Measurements from ENCODE around the gene TSPAN13.

The TSPAN13 gene

GRCh38 chr7:16755397-16755796, 1.8 kb downstream of the TSPAN13 start:
- H3K4me3 ChIP-seq (ENCODE audit: control insufficient read depth, low read depth, low read length) = no peak overlapping the region
- DNase-seq (ENCODE audit: low read depth) = no peak
- no peak for TF ChIP-seq CTCF (IDR thresholded peaks at IDR 0.05; ENCODE audit: control insufficient read depth, insufficient read depth, low read depth, low read length, missing control alignments)

DNA sequence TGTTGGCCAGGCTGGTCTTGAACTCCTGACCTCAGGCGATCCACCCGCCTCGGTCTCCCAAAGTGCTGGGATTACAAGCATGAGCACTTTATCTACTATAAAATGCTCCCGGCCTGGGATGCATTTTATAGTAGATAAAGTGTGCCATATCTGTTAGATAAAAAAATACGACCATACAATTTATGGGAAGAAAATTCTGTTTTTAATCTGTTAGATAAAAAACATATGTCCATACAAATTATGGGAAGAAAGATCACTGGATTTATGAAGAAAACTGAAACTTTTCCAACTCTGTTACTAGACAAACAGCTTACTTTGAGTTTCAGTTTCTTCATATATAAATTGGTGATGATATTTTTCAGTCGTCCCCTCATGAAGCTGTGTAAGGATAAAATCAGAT, 4.5 kb downstream of the TSPAN13 start:
- DNase-seq (ENCODE audit: low read depth) = no peak
- H3K4me3 ChIP-seq (ENCODE audit: control insufficient read depth, low read depth, low read length) = no peak overlapping the region
- no peak for TF ChIP-seq CTCF (IDR thresholded peaks at IDR 0.05; ENCODE audit: control insufficient read depth, insufficient read depth, low read depth, low read length, missing control alignments)

- no peak for DNase-seq (ENCODE audit: low read depth)
- TF ChIP-seq CTCF (IDR thresholded peaks at IDR 0.05; ENCODE audit: control insufficient read depth, insufficient read depth, low read depth, low read length, missing control alignments) = no peak
- H3K4me3 ChIP-seq (ENCODE audit: control insufficient read depth, low read depth, low read length) = no peak overlapping the region
Measured at GRCh38 chr7:16758631-16759611, 5.4 kb downstream of the TSPAN13 start.

GRCh38 chr7:16759840-16760239, 6.3 kb downstream of the TSPAN13 start:
- no peak for TF ChIP-seq CTCF (IDR thresholded peaks at IDR 0.05; ENCODE audit: control insufficient read depth, insufficient read depth, low read depth, low read length, missing control alignments)
- H3K4me3 ChIP-seq (ENCODE audit: control insufficient read depth, low read depth, low read length) = no peak overlapping the region
- no peak for DNase-seq (ENCODE audit: low read depth)

- H3K4me3 ChIP-seq (ENCODE audit: control insufficient read depth, low read depth, low read length) = no peak overlapping the region
- DNase-seq (ENCODE audit: low read depth) = no peak
- no peak for TF ChIP-seq CTCF (IDR thresholded peaks at IDR 0.05; ENCODE audit: control insufficient read depth, insufficient read depth, low read depth, low read length, missing control alignments)
Measured at GRCh38 chr7:16762177-16762576, 8.6 kb downstream of the TSPAN13 start.

- DNase-seq (ENCODE audit: low read depth) = no peak
Measured at GRCh38 chr7:16764942-16765341, 11.4 kb downstream of the TSPAN13 start.

More at GRCh38 chr7:16764942-16765341, 11.4 kb downstream of the TSPAN13 start:
- TF ChIP-seq CTCF (IDR thresholded peaks at IDR 0.05; ENCODE audit: control insufficient read depth, insufficient read depth, low read depth, low read length, missing control alignments) = no peak
- no peak overlapping the region for H3K4me3 ChIP-seq (ENCODE audit: control insufficient read depth, low read depth, low read length)

All from AG09309 (cell line).